Erythroblast (primary cell): Measurements from ENCODE around the gene ZSWIM3.
"Not testable (repeated sequence)": the region's sequence is repeated elsewhere in the genome, so short reads cannot be mapped to it uniquely, and the experiment has no call there.

Experiments
- GATA1 ChIP-seq: IDR thresholded peaks from 2 replicates; pipeline ENCODE4 v1.6.1; 2011; ENCODE audit warnings: low read depth, mild to moderate bottlenecking, control low read depth, low read length, moderate library complexity
- POLR2A ChIP-seq: IDR thresholded peaks from 2 replicates; pipeline ENCODE4 v1.6.1; 2011; ENCODE audit warnings: mild to moderate bottlenecking, low read length

GRCh38 chr20:45874104-45874481, 16.7 kb downstream of the ZSWIM3 start:
- TF ChIP-seq POLR2A, GATA1: not testable (repeated sequence)
